OCI-LY3 (cell line): ENCODE data around the gene CGB1.

Experiments
- CTCF ChIP-seq: fragments of 200-600, 300-600 bp; sonication (generic); IDR thresholded peaks from 2 replicates; pipeline ENCODE4 v1.5.1; 2014; ENCODE audit warnings: antibody characterized with exemption, low read length, low read depth
- EZH2phosphoT487 ChIP-seq: fragments of 200-600 bp; shearing (Covaris generic); IDR thresholded peaks from 2 replicates; pipeline ENCODE4 v1.6.1; 2018; ENCODE audit warnings: antibody characterized with exemption, mixed run types, low read depth

- TF ChIP-seq CTCF (no peak), EZH2phosphoT487 (no peak)
These were observed 32.6 kb downstream of the CGB1 start for GRCh38 chr19:49004133-49004532.
